HepG2 (cell line): ENCODE data around the gene ALOX5. TPM values are rescaled to one million over a fixed set of nuclear protein-coding genes. Genes with fewer than 3 reads are reported as not detected.

Experiments used
- ATAC-seq: fragments of 200-7000 bp; cut with Tn5 transposase; 3 replicates; pipeline ENCODE4 v1.9.1; 2020; ENCODE audit warnings: mild to moderate bottlenecking, moderate library complexity
- Bru-seq: library from RNA; stranded (reverse); fragments of 400-500 nt; gene quantifications from one replicate; lab custom pipeline; 2021; lab: Mats Ljungman, UMichigan
- BruChase-seq, 2 experiments: library from RNA; stranded (reverse); fragments of 400-500 nt; gene quantifications; one replicate each; lab custom pipeline; 2021; lab: Mats Ljungman, UMichigan
- BruUV-seq: library from RNA; stranded (reverse); fragments of 400-500 nt; replicated peaks from 2 replicates; lab custom pipeline; 2021; lab: Mats Ljungman, UMichigan
- CTCF ChIA-PET: fragments of 300-600 bp; formaldehyde crosslinking; extraction: SDS; loops from one replicate; lab custom pipeline; 2021; ENCODE audit warnings: low total read pairs, inconsistent platforms, low intra/inter-chr PET ratio; lab: Yijun Ruan, JAX
- POLR2A ChIA-PET: fragments of 350-600 bp; sonication (Branson Sonifier 250); formaldehyde crosslinking; loops from one replicate; lab custom pipeline; 2020; ENCODE audit warnings: antibody characterized with exemption, inconsistent platforms; lab: Yijun Ruan, JAX
- DNase-seq: peaks from one replicate; pipeline ENCODE4 v3.0.0-alpha.2; 2015; ENCODE audit warnings: low spot score
- FAIRE-seq: peaks from 3 replicates; lab custom pipeline; 2011; peaks lifted over from hg19 to GRCh38; lab: Jason Lieb, UNC
- H2AFZ ChIP-seq: one replicate; pipeline ENCODE4 v1.6.1; 2011; ENCODE audit warnings: low read length, inconsistent platforms
- H3K27ac ChIP-seq: fragments of 300-600 bp; 3 replicates; pipeline ENCODE4 v1.8.0; 2011; ENCODE audit warnings: mixed run types, mild to moderate bottlenecking, mixed read lengths, low read length, inconsistent platforms; ENCODE audit not compliant: insufficient read depth; ENCODE audit errors: extremely low read length
- H3K27me3 ChIP-seq, 2 experiments: fragments of 200-600 bp in 1 of 2; 2 replicates in 1 of 2; 3 replicates in 1 of 2; pipeline versions ENCODE4 v1.6.0 to v1.8.0; 2011; ENCODE audit warnings: low read length in 2 of 2, mild to moderate bottlenecking in 2 of 2, moderate library complexity in 2 of 2, inconsistent platforms in 1 of 2; ENCODE audit not compliant: insufficient read depth in 2 of 2, control insufficient read depth in 1 of 2
- H3K36me3 ChIP-seq, 2 experiments: fragments of 200-600 bp in 1 of 2; replicated peaks in 1 of 2; 2 replicates in 1 of 2; 3 replicates in 1 of 2; pipeline versions ENCODE4 v1.5.1 to v1.8.0; 2011; ENCODE audit warnings: low read length in 2 of 2, inconsistent platforms in 1 of 2; ENCODE audit not compliant: insufficient read depth in 2 of 2, control insufficient read depth in 1 of 2
- H3K4me1 ChIP-seq: 2 replicates; pipeline ENCODE4 v1.5.1; 2012; ENCODE audit warnings: low read length, inconsistent platforms; ENCODE audit not compliant: insufficient read depth
- H3K4me2 ChIP-seq: 2 replicates; pipeline ENCODE4 v1.6.0; 2011; ENCODE audit warnings: low read depth, low read length, inconsistent platforms
- H3K4me3 ChIP-seq, 3 experiments: fragments of 200-600 bp in 1 of 3; sonication (generic), shearing (Covaris generic) in 1 of 3; replicated peaks in 1 of 3; 2 replicates each; pipeline ENCODE4 v1.5.1; 2011 to 2016; ENCODE audit warnings: low read length in 3 of 3, inconsistent platforms in 2 of 3, low read depth in 2 of 3, mild to moderate bottlenecking in 2 of 3, control low read depth in 1 of 3, mixed read lengths in 1 of 3; ENCODE audit not compliant: insufficient read depth in 1 of 3
- H3K79me2 ChIP-seq: one replicate; pipeline ENCODE4 v1.6.1; 2011; ENCODE audit warnings: low read length, inconsistent platforms; ENCODE audit not compliant: insufficient read depth
- H3K9ac ChIP-seq: 2 replicates; pipeline ENCODE4 v1.6.0; 2011; ENCODE audit warnings: mild to moderate bottlenecking, low read depth, low read length, inconsistent platforms; ENCODE audit not compliant: insufficient read depth
- H3K9me3 ChIP-seq: 2 replicates; pipeline ENCODE4 v1.5.1; 2012; ENCODE audit warnings: mild to moderate bottlenecking, low read length
- H4K20me1 ChIP-seq: 2 replicates; pipeline ENCODE4 v1.6.0; 2011; ENCODE audit warnings: inconsistent platforms, mild to moderate bottlenecking, low read length, moderate library complexity; ENCODE audit not compliant: insufficient read depth
- FOXO1 ChIP-seq: sonication (generic); formaldehyde crosslinking; IDR thresholded peaks from 2 replicates; pipeline ENCODE4 v1.4.0; 2020; ENCODE audit warnings: missing genetic modification reagents
- HNRNPK ChIP-seq: fragments of 200-400 bp; formaldehyde crosslinking; IDR thresholded peaks from 2 replicates; pipeline ENCODE4 v1.6.1; 2018; ENCODE audit warnings: low read length, low read depth, moderate library complexity, mild to moderate bottlenecking; ENCODE audit not compliant: poor library complexity, severe bottlenecking
- SP5 ChIP-seq: IDR thresholded peaks from 2 replicates; pipeline ENCODE4 v1.6.1; 2016; ENCODE audit warnings: low read depth, borderline replicate concordance
- ZBTB4 ChIP-seq: sonication (generic); formaldehyde crosslinking; IDR thresholded peaks from 2 replicates; pipeline ENCODE4 v1.4.0; 2020; ENCODE audit warnings: missing genetic modification reagents, mild to moderate bottlenecking, borderline replicate concordance
- ZNF20 ChIP-seq: sonication (generic); formaldehyde crosslinking; IDR thresholded peaks from 2 replicates; pipeline ENCODE4 v1.4.0; 2020; ENCODE audit warnings: mild to moderate bottlenecking, moderate library complexity, missing genetic modification reagents
- ZNF274 ChIP-seq: sonication (generic); formaldehyde crosslinking; IDR thresholded peaks from 2 replicates; pipeline ENCODE4 v1.5.1; 2020; ENCODE audit warnings: mild to moderate bottlenecking, missing genetic modification reagents
- ZNF280B ChIP-seq: sonication (generic); formaldehyde crosslinking; IDR thresholded peaks from 2 replicates; pipeline ENCODE4 v1.5.0; 2020; ENCODE audit warnings: missing genetic modification reagents, mild to moderate bottlenecking, borderline replicate concordance
- ZNF547 ChIP-seq: sonication (generic); formaldehyde crosslinking; IDR thresholded peaks from 2 replicates; pipeline ENCODE4 v1.5.1; 2020; ENCODE audit warnings: mild to moderate bottlenecking, missing genetic modification reagents
- ZNF724P ChIP-seq: sonication (generic); formaldehyde crosslinking; IDR thresholded peaks from 2 replicates; pipeline ENCODE4 v1.8.0; 2022; ENCODE audit warnings: missing genetic modification reagents, borderline replicate concordance
- WGBS: methylation state at CpG from one replicate; pipeline ENCODE4 v1.1.6; 2017; ENCODE audit warnings: low lambda C conversion rate; 5-methylcytosine and 5-hydroxymethylcytosine counted together
- in situ Hi-C: cut with HindIII; loops from 2 replicates; pipeline ENCODE4 v1.10.0; 2017; ENCODE audit warnings: low pct_unique_long_range_greater_than_20kb; ENCODE audit not compliant: extremely low pct_ligation_motif_present
- intact Hi-C: fragments of 100-400 bp; cut with micrococcal nuclease; formaldehyde crosslinking; loops from one replicate; pipeline ENCODE4 v1.10.0; 2022; ENCODE audit not compliant: unreplicated experiment
- long read RNA-seq, 2 experiments: library from RNA in 1 of 2; library from polyadenylated mRNA in 1 of 2; stranded (forward) in 1 of 2; unstranded in 1 of 2; transcript quantifications; one replicate each; pipeline ENCODE4 v2.0.0, GENCODE V29; 2019 to 2022
- polyA minus RNA-seq, 3 experiments: library from RNA; depleted of rRNA, polyadenylated mRNA; stranded (reverse); fragments of >200 nt; gene quantifications; 2 replicates each; pipeline ENCODE4 v1.2.3, GENCODE V29; 2011; ENCODE audit warnings: low replicate concordance in 1 of 3
- polyA plus RNA-seq, 8 experiments: library from polyadenylated mRNA; depleted of rRNA in 3 of 8; stranded (reverse) in 7 of 8; unstranded in 1 of 8; fragments of >200 nt; fragmentation: Illumina TruSeq in 4 of 8; extraction: Trizol in 4 of 8; gene quantifications; 2 replicates each; pipeline versions ENCODE4 v1.2.1 to v1.2.3, GENCODE V29; 2011 to 2016; ENCODE audit warnings: low read depth in 4 of 8, missing spikeins in 1 of 8, mixed read lengths in 1 of 8; ENCODE audit not compliant: insufficient read depth in 1 of 8
- total RNA-seq, 5 experiments: library from RNA; depleted of rRNA; stranded (reverse); fragments of >200 nt; fragmentation: Illumina TruSeq; extraction: Trizol; gene quantifications; 2 replicates each; pipeline ENCODE4 v1.2.3, GENCODE V29; 2016; ENCODE audit warnings: low read depth in 1 of 5
- TF ChIP-seq, protein P1 (sequence below): IDR thresholded peaks from 2 replicates; pipeline ENCODE4 v1.6.1; 2012; ENCODE audit warnings: inconsistent platforms

Gene ALOX5
- total RNA-seq (2016; rRNA removed; fragmentation: Illumina TruSeq; extraction: Trizol), result not detected in 2 replicates
- total RNA-seq (2016; cell fraction: cytosol; rRNA removed; fragmentation: Illumina TruSeq; extraction: Trizol; ENCODE audit: low read depth), result not detected in 2 replicates
- not detected in 2 replicates for total RNA-seq (2016; cell fraction: insoluble cytoplasmic fraction; rRNA removed; fragmentation: Illumina TruSeq; extraction: Trizol)
- total RNA-seq (2016; cell fraction: membrane; rRNA removed; fragmentation: Illumina TruSeq; extraction: Trizol), result not detected in 2 replicates
- total RNA-seq (2016; cell fraction: nucleus; rRNA removed; fragmentation: Illumina TruSeq; extraction: Trizol), result not detected in 2 replicates
- 0.04 TPM in 1 of 2 replicates, not detected in the other for polyA plus RNA-seq (2011; rRNA removed)
- 0.01 TPM in 1 of 2 replicates, not detected in the other for polyA plus RNA-seq (2011; cell fraction: cytosol; rRNA removed)
- polyA plus RNA-seq (2011; cell fraction: nucleus; rRNA removed), result 0.73 and 0.93 TPM in 2 replicates
- 0.25 and 0.31 TPM in 2 replicates for polyA plus RNA-seq (2012)
- not detected in 2 replicates for polyA plus RNA-seq (2016; cell fraction: cytosol; fragmentation: Illumina TruSeq; extraction: Trizol; ENCODE audit: low read depth)
- polyA plus RNA-seq (2016; cell fraction: insoluble cytoplasmic fraction; fragmentation: Illumina TruSeq; extraction: Trizol; ENCODE audit: low read depth), result not detected in 2 replicates
- not detected in 2 replicates for polyA plus RNA-seq (2016; cell fraction: membrane; fragmentation: Illumina TruSeq; extraction: Trizol; ENCODE audit: low read depth)
- not detected in 2 replicates for polyA plus RNA-seq (2016; cell fraction: nucleus; fragmentation: Illumina TruSeq; extraction: Trizol; ENCODE audit: insufficient read depth, low read depth)
- 2.4 TPM in 1 of 2 replicates, not detected in the other for polyA minus RNA-seq (2011; rRNA and poly(A)+ RNA removed; ENCODE audit: low replicate concordance)
- not detected in 2 replicates for polyA minus RNA-seq (2011; cell fraction: cytosol; rRNA and poly(A)+ RNA removed)
- not detected in 2 replicates for polyA minus RNA-seq (2011; cell fraction: nucleus; rRNA and poly(A)+ RNA removed)
- percentile 5 among the genes with signal in this experiment for Bru-seq, nascent RNA
- BruChase-seq, experiment 1, labeled RNA remaining after a 6-hour chase, result percentile 4 among the genes with signal in this experiment
- percentile 6 among the genes with signal in this experiment for BruChase-seq, experiment 2, labeled RNA remaining after a 2-hour chase
- long read RNA-seq, experiment 1, result 0 reads
- long read RNA-seq, experiment 2, result 0 reads

GRCh38 chr10:45373576-45374349 lies at the start of gene ALOX5:
ALOX5 (plus strand) TSS chr10:45374216; CDS start chr10:45374280, 64 bp downstream.
- ChIA-PET CTCF (no interaction called here), POLR2A (no interaction called here)
- DNase-seq (no peak), FAIRE-seq (no peak), ATAC-seq (peak; percentile 86)
- intact Hi-C loops (no loop called here), in situ Hi-C loops (no loop called here)
- Histone ChIP-seq H3K9me3 (no peaks in the 10 kb centered on the region), H3K4me1 (peaks cover 10% of the 10 kb centered on the region), H3K27me3 (peaks cover 3 to 46% of the 10 kb centered on the region in 2 experiments), H3K27ac (no peak within 1 kb of the TSS), H4K20me1 (no peaks in the 10 kb centered on the region), H3K36me3 (no peaks in the 10 kb centered on the region), H3K4me2 (peak within 1 kb of the TSS; percentile 69), H3K79me2 (no peaks in the 10 kb centered on the region), H3K4me3 (peak within 1 kb of the TSS; percentile 22 to 57 (median 30); a peak in 4 of 6 replicates), H2AFZ (no peak within 1 kb of the TSS), H3K9ac (no peak within 1 kb of the TSS)
- BruUV-seq, result no TSS peak
- 3% methylated on average over 19 of the region's 59 CpGs for WGBS
- 0 out of 2 replicates have a peak, but pooled peaks have one; percentile 27 for TF ChIP-seq ZNF547 (CRISPR knock-in tag)
- TF ChIP-seq ZNF20 (CRISPR knock-in tag), result no peak
- TF ChIP-seq, protein P1, sequence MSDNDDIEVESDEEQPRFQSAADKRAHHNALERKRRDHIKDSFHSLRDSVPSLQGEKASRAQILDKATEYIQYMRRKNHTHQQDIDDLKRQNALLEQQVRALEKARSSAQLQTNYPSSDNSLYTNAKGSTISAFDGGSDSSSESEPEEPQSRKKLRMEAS, result peak; percentile 32; the same call in 1 of the 2 replicates
- TF ChIP-seq HNRNPK, result peak; percentile 33
- TF ChIP-seq ZBTB4 (CRISPR knock-in tag), result no peak
- TF ChIP-seq FOXO1 (CRISPR knock-in tag), result no peak
- TF ChIP-seq ZNF274 (CRISPR knock-in tag), result 0 out of 2 replicates have a peak, but pooled peaks have one; percentile 40
- no peak for TF ChIP-seq ZNF724P
- no peak for TF ChIP-seq SP5 (CRISPR knock-in tag)
- TF ChIP-seq ZNF280B (CRISPR knock-in tag), result 0 out of 2 replicates have a peak, but pooled peaks have one; percentile 1
